ENCODE data around the gene DNLZ.

DNLZ gene

GRCh38 chr9:136363106-136363948 lies at the start of gene DNLZ:
Gene DNLZ (minus strand): TSS chr9:136363744. CDS start chr9:136363714, 30 bp downstream.
- H3K27ac ChIP-seq (ENCODE audit: low read length), result peak within 1 kb of the TSS; percentile 59
- H3K9me3 ChIP-seq (ENCODE audit: insufficient read depth, low read length), result no peaks in the 10 kb centered on the region
- peaks cover 18% of the 10 kb centered on the region for H3K4me1 ChIP-seq (ENCODE audit: low read length)
- H3K27me3 ChIP-seq (ENCODE audit: low read depth, low read length), result no peaks in the 10 kb centered on the region
- no peak within 1 kb of the TSS for H2AFZ ChIP-seq (ENCODE audit: low read depth, low read length)
- H3K4me2 ChIP-seq (ENCODE audit: low read length), result peak within 1 kb of the TSS; percentile 69
- H3K9ac ChIP-seq (ENCODE audit: low read length), result peak within 1 kb of the TSS; percentile 71
- H3K79me2 ChIP-seq (ENCODE audit: low read length), result no peaks in the 10 kb centered on the region
- peak within 1 kb of the TSS; percentile 79 for H3K4me3 ChIP-seq (ENCODE audit: low read length)
- no peaks in the 10 kb centered on the region for H4K20me1 ChIP-seq (ENCODE audit: insufficient read depth, low read length)
- peaks cover 4% of the 10 kb centered on the region for H3K36me3 ChIP-seq (replicated peaks; ENCODE audit: low read depth, low read length)
- no peak for TF ChIP-seq EZH2phosphoT487 (IDR thresholded peaks at IDR 0.05; ENCODE audit: low read depth)
- TF ChIP-seq CTCF (IDR thresholded peaks at IDR 0.05; ENCODE audit: low read depth, low read length), result peak; percentile 82

GRCh38 chr9:136412962-136413361 lies 49.4 kb upstream of the DNLZ start:
- H3K9me3 ChIP-seq (ENCODE audit: insufficient read depth, low read length), result no peaks in the 10 kb centered on the region
- peaks cover 19% of the 10 kb centered on the region for H3K4me1 ChIP-seq (ENCODE audit: low read length)
- H3K79me2 ChIP-seq (ENCODE audit: low read length), result peaks cover 63% of the 10 kb centered on the region
- H3K27ac ChIP-seq (ENCODE audit: low read length), result no peak overlapping the region
- no peak overlapping the region for H3K4me2 ChIP-seq (ENCODE audit: low read length)
- peaks cover 12% of the 10 kb centered on the region for H4K20me1 ChIP-seq (ENCODE audit: insufficient read depth, low read length)
- TF ChIP-seq EZH2phosphoT487 (IDR thresholded peaks at IDR 0.05; ENCODE audit: low read depth), result no peak
- TF ChIP-seq CTCF (IDR thresholded peaks at IDR 0.05; ENCODE audit: low read depth, low read length), result no peak
- no peak overlapping the region for H3K4me3 ChIP-seq (ENCODE audit: low read length)
- H3K27me3 ChIP-seq (ENCODE audit: low read depth, low read length), result no peaks in the 10 kb centered on the region
- H3K9ac ChIP-seq (ENCODE audit: low read length), result no peak overlapping the region
- H3K36me3 ChIP-seq (replicated peaks; ENCODE audit: low read depth, low read length), result peaks cover 52% of the 10 kb centered on the region
- no peak overlapping the region for H2AFZ ChIP-seq (ENCODE audit: low read depth, low read length)

GRCh38 chr9:136411378-136411777 lies 47.8 kb upstream of the DNLZ start:
- Histone ChIP-seq H3K79me2 (ENCODE audit: low read length) (peaks cover 75% of the 10 kb centered on the region), H3K4me2 (ENCODE audit: low read length) (peak overlapping the region; percentile 98), H3K4me1 (ENCODE audit: low read length) (peaks cover 26% of the 10 kb centered on the region), H3K9ac (ENCODE audit: low read length) (peak overlapping the region; percentile 86), H3K27ac (ENCODE audit: low read length) (no peak overlapping the region), H3K4me3 (ENCODE audit: low read length) (peak overlapping the region; percentile 99), H4K20me1 (ENCODE audit: insufficient read depth, low read length) (peaks cover 12% of the 10 kb centered on the region), H3K27me3 (ENCODE audit: low read depth, low read length) (no peaks in the 10 kb centered on the region), H3K9me3 (ENCODE audit: insufficient read depth, low read length) (no peaks in the 10 kb centered on the region), H3K36me3 (replicated peaks; ENCODE audit: low read depth, low read length) (peaks cover 52% of the 10 kb centered on the region), H2AFZ (ENCODE audit: low read depth, low read length) (no peak overlapping the region)
- TF ChIP-seq CTCF (IDR thresholded peaks at IDR 0.05; ENCODE audit: low read depth, low read length) (no peak), EZH2phosphoT487 (IDR thresholded peaks at IDR 0.05; ENCODE audit: low read depth) (no peak)

GRCh38 chr9:136410500-136411287 lies 47.1 kb upstream of the DNLZ start, which contains the start of the genes ENTR1 and PMPCA:
Gene ENTR1 (minus strand): TSS chr9:136410614. CDS start chr9:136410397, 217 bp downstream.
Gene PMPCA (plus strand): TSS chr9:136410658. CDS start chr9:136410669, 11 bp downstream.
- peak within 1 kb of the TSS; percentile 99 for H3K4me3 ChIP-seq (ENCODE audit: low read length)
- no peak within 1 kb of the TSS for H2AFZ ChIP-seq (ENCODE audit: low read depth, low read length)
- H4K20me1 ChIP-seq (ENCODE audit: insufficient read depth, low read length), result peaks cover 12% of the 10 kb centered on the region
- H3K36me3 ChIP-seq (replicated peaks; ENCODE audit: low read depth, low read length), result peaks cover 50% of the 10 kb centered on the region
- H3K27ac ChIP-seq (ENCODE audit: low read length), result peak within 1 kb of the TSS; percentile 72
- TF ChIP-seq EZH2phosphoT487 (IDR thresholded peaks at IDR 0.05; ENCODE audit: low read depth) (no peak), CTCF (IDR thresholded peaks at IDR 0.05; ENCODE audit: low read depth, low read length) (no peak)
- peak within 1 kb of the TSS; percentile 98 for H3K9ac ChIP-seq (ENCODE audit: low read length)
- H3K4me2 ChIP-seq (ENCODE audit: low read length), result peak within 1 kb of the TSS; percentile 98
- peaks cover 30% of the 10 kb centered on the region for H3K4me1 ChIP-seq (ENCODE audit: low read length)
- no peaks in the 10 kb centered on the region for H3K9me3 ChIP-seq (ENCODE audit: insufficient read depth, low read length)
- no peaks in the 10 kb centered on the region for H3K27me3 ChIP-seq (ENCODE audit: low read depth, low read length)
- H3K79me2 ChIP-seq (ENCODE audit: low read length), result peaks cover 75% of the 10 kb centered on the region

Measured in OCI-LY3 (cell line).